KBM-7 (cell line): Measurements from ENCODE around the gene EPB41L2.
A peak's percentile ranks its signal among the peaks of the same experiment; 100 is the strongest.
"Not testable (repeated sequence)": the region's sequence is repeated elsewhere in the genome, so short reads cannot be mapped to it uniquely, and the experiment has no call there.

ENCODE experiments used
- DNase-seq: peaks from one replicate; pipeline ENCODE4 v3.0.0-alpha.2; 2015
- in situ Hi-C: fragments of 300-500 bp; cut with MboI; formaldehyde crosslinking; loops from 2 replicates; pipeline ENCODE4 v1.14.3; 2020; ENCODE audit warnings: low sequenced_read_pairs, low pct_unique_long_range_greater_than_20kb, mixed read lengths

Gene EPB41L2

DNA sequence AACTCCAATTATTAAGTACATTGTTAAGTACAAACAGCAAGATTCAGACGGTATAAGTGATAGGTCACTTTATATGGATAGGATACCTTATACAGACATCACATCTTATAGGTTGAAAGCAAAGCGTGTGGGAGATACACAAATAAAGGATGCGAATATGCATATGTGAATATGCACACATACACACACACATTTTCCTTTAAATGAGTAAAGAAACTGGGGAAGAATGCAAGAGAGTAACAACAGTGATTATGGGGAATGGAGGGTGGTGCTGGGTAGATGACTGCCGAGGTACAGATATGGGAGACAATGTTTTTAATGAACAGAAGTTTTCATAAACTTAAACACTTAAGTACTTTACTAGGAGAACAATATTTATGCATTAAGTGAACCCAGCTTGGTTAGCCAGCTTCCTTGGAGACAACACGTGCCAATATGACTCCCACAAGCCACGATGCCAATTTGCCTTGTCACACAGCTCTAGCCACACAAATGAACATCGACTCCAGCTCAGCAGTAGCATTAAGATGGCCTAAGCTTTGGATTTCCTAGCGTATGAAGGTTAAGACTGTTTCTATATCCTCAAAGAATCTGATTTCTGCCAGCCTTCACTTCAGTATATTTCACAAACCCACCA, 96.6 kb downstream of the EPB41L2 start:
- DNase-seq = no peak
- in situ Hi-C loops = no loop called here

DNA sequence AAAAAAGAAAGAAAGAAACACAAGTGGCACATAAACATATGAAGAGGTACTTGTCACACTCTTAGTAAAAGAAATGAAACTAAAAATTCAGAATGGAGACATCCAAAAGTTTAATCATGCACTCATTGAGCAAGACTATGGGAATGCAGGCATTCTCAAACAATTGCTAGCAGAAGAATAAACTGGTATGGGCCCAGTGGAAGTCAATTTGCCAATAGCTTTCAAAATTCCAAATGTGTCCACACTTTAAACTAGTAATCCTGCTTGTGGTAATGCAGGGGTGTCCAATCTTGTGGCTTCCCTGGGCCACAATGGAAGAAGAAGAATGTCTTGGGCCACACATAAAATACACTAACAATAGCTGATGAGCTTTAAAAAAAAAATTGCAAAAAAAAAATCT, 97.4 kb downstream of the EPB41L2 start:
- DNase-seq = no peak
- in situ Hi-C loops = no loop called here

DNA sequence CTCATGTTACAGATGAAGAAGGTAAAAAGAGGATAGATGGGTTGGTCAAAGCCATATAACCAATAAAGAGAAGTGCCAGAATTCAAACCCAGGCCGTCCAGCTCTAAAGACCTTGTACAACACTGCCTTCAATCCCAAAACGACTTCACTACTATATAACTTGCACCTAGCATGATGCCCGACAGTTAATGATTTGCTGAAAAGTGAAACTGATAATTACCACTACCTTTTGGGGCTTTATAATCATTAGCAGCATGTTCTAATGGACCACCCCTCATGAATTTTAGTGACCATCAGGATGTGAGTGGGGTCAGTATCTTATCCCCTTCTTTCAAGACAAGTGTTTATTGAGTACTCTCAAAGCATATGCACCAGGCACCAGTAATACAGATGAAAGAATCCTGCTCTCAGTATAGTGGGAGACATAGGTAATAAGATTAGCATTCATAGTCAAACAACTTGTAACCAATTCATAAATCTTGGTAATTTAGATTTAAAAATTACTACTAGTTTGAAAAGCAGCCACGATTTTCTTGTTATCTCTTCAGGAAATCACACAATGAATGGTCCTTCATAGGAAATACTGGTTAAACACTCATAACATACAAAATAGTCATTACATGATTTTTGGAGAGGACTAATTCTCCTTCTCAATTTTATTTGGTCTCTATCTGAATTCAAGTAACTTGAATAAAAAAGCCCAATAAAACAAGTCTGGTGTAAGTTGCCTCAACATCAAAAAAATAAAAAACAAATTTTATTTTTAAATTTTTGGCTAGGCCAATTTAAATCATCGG, 98.0 kb downstream of the EPB41L2 start:
- in situ Hi-C loops = no loop called here

DNA sequence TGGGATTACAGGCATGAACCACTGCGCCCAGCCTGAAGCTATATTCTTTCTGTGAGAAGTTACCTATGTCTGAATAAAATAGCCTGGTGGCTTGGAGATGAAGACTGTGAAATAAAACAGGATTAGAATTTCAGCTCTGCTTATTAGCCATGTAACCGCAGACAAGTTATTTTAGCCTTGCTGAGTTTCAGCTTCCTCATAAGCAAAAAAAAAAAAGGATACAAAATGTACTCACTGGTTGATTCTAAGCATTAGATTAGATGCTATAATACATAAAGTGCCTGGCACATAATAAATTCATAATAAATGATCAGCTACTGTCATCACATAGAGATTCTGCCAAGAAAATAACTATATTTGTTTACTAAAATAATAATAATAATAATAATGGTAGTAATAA, 98.8 kb downstream of the EPB41L2 start:
- in situ Hi-C loops = no loop called here
- no peak for DNase-seq

More for the DNA sequence above, 98.0 kb downstream of the EPB41L2 start:
- DNase-seq = no peak

DNA sequence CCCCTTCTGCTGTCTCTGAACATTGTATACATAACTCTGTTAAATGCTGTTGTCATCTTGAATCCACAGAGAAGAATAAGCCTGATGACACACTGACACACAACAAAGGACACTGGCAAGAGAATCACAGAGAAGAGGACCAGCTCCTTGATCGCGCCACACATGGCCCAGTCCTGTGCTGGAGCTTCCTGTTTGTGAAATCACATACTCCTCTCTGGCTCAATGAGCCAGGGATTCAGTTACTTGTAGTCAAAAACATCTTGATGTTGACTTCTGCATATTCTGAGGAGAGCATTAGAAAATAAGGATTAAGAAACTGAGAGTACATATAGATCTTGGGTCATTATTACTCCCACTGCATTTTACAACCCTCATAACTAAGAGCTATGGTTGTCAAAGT, 100.1 kb downstream of the EPB41L2 start:
- in situ Hi-C loops = no loop called here
- no peak for DNase-seq

DNA sequence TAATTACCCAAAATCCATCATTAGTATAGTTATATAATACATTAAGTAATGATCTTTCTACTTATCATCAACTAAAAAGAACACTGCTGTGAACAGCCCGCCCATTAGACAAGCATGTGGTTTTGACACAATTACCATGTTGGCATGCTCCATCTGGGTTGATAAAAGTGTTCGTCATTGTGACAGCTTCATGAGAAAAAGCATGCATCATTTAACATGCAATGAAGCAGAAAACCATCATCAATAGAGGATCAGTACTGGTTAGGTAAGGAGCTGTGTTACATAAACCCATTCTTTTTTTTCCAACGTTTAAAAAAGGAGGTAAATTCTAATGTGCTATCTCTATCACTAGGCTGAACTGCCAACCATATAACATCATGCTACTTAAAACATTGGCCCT, 101.9 kb downstream of the EPB41L2 start:
- DNase-seq = no peak
- in situ Hi-C loops = no loop called here

DNA sequence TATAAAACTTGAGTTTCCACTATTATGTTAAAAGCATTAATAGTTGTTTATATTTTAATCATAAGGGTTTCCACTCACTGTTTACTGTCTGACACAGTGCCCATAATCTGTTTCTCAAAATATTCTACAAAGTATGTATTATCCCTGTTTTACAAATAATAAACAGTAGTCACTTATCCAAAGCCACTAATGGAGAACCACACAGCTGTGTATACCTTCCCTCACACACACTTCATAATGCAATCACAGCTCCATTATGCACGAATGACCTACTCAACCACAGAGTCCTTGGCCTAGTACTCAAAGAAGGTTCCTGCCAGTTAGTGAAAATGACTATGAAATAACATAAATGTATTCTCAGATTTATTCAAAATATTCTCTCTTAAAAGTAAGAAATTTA, 103.1 kb downstream of the EPB41L2 start:
- in situ Hi-C loops = no loop called here

DNA sequence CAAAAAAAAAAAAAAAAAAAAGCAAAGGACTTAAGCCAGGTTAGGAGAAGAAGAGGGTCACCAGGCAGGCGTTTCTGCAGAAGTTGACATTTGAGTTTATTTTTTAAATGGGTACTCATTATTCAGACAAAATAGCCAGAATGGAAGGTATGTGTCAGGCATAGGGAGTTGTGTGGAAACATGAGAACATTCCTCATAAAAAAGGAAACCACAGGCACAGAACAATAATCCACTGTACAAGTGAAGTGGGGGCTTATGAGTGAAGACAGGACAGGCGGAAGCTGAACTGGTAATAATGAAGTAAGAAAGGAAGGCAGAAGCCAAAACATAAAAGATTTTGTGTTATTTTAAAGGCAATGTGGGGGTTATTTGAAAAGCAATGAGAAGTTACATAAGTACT, 104.6 kb downstream of the EPB41L2 start:
- no peak for DNase-seq
- in situ Hi-C loops = no loop called here

More for the DNA sequence above, 103.1 kb downstream of the EPB41L2 start:
- no peak for DNase-seq

DNA sequence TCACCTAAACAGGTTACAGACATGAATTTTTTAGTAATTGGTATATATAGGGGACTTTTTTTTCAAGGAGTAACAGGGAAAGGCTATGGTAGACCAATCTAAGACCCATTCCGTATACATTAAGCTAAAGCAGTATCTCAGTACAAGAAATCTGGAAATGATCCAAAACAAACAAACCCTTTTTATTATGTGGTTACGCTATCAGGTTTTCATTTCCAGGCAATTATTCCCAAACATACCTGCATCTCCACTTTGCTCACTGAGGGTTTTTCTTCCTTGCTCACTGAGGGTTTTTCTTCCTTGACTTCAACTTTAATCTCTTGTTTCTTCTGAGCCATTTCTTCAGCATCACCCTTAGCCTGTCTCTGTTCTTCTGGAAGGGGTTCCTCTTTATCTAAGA, 107.3 kb downstream of the EPB41L2 start:
- in situ Hi-C loops = no loop called here
- DNase-seq = no peak

DNA sequence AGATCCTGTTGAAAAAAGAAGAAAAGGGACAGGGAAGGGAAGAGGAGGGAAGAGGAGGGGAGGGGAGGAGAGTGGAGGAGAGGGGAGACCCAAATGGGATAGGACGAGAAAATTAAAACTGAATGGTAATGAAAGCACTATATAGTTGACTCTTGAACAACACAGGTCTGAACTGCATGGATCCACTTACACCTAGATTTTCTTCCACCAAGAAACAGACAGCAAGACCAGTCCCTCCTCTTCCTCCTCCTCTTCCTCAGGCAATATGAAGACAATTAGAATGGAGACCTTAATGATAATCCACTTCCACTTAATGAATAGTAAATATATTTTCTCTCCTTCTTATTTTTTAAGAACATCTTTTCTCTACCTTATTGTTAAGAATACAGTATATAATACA, 113.5 kb downstream of the EPB41L2 start:
- in situ Hi-C loops = no loop called here
- DNase-seq = no peak

DNA sequence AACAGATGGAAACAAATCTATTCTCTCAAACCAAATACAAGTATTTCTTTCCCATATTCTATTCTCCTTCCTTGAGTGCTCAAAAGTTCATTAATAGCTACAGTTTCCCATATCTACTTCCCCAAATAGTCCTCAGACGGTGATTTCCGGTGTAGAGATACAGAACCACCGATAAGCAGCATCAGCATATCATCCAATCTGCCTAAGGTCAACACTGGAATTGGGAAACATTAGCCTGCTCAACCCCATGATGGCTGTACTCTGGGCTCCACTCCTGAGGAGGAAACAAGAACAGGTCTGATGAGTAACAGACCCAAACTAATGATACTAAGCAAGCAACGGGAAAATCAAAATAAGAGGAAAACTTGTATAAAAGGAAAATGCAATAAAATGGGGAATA, 115.6 kb downstream of the EPB41L2 start:
- peak; percentile 48 for DNase-seq
- in situ Hi-C loops = no loop called here

DNA sequence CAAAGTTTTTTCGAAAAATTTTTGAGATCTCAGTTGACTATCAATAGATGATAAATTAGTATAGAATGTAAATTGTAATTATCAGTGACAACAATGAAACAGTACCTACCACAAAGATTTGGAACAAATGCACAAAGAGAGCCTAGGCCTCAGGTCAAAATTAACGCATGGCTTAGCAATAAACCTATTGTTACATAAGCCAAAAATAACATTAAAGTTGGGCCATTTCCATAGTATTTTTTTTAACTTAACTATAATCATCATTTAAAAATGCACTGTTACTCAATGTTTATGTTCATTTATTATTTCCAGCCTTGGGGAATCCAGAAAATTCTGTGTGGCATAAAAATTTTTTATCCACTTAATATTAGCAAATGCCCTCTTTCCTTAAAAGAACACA, 117.0 kb downstream of the EPB41L2 start:
- in situ Hi-C loops = no loop called here
- DNase-seq = no peak

DNA sequence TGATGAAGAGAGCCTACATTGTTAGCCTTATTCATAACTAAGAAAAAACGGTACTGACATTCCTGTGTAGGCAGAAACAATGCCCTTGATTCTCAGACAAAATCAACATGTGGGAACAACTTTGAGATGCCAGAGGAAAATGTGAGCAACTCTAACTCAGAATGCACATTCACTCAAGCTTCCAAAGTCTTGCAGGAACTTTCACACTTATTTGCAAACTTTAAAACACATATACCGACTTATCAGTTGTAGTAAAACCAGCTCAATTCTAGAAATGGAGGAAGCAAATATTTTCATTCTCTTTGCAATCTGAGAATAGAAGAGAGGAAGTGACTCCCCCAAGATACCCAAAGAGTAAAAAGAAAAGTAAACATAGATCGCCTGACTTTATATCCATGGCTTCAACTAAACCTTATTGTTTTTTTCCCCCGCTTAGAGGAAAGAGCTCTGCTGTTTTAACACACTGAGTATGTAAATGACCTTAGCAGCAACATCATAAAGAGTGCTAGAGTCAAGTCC, 117.6 kb downstream of the EPB41L2 start:
- in situ Hi-C loops = no loop called here
- peak; percentile 55 for DNase-seq

DNA sequence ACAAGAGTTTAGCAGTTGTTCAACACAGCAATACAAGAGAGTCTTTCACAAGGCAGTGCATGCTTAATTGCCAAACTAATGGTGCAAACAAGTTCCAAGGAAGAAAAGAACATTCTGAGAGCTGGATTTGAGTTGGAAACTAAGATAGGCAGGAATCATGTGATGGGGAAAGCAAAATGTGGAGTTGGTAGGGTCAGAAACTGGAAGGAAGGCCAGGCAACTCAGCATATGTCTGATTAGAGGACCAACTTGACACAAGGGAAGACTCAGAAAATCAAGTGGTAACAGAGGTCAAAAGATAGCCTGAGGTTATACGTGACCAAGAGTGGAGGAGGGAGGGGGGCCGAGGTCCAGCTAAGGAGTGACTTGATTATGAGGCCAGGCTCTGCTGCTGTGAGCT, 118.6 kb downstream of the EPB41L2 start:
- in situ Hi-C loops = no loop called here
- DNase-seq = no peak

DNA sequence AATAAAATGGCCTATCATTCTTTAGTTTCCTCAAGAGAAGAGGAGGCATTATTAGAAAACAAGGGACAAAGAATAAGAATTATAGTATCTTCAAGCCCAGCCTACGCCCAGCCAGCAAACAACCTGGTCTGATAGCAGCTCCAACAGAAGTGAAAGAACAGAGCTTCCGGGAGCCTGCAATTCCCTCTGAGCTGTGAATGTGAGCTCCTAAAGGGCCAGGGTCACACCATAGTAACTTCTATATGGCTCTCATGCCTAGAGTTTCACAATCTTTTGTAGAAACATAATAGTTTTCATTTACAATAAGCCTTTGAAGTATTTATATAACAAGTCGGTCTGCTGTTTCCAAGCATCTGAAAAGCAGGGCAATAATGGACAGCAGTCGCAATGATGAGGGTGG, 119.3 kb downstream of the EPB41L2 start:
- no peak for DNase-seq
- in situ Hi-C loops = no loop called here

DNA sequence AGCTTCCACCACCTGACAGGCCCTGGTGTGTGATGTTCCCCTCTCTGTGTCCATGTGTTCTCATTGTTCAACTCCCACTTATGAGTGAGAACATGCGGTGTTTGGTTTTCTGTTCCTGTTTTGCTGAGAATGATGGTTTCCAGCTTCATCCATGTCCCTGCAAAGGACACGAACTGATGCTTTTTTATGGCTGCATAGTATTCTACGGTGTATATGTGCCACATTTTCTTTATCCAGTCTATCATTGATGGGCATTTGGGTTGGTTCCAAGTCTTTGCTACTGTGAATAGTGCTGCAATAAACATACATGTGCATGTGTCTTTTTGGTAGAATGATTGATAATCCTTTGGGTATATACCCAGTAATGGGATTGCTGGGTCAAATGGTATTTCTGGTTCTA, 120.3 kb downstream of the EPB41L2 start:
- DNase-seq, in situ Hi-C loops: not testable (repeated sequence)

DNA sequence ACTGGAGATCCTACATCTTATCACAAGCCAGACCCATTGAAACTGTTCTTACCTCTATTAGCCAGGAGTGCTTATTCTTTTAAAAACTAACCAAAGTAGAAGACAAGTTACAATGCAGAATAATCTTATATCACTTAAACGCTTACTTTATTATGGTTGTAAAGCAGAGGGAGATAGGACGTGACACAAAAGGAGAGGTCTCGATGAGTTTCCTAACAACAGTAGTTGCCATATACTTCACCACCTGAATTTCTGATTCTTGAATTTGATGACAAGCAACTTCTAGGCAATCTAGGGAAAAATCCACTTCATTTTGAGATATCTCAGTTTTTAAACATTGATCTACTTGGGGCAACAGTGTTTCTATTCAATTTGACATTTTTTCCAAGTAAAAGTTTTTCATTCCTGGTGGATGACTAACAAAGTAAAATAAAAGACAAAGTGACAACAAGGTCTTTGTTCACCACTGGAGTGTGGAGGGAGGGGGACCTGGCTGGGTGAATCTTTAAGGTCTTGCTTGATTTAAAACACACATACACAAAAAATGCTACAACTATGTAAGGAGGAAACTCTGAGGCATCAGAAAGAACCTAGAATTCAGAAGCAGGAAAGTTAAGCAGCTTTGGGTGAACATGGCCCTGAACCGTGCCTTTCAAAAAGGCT, 125.0 kb downstream of the EPB41L2 start:
- in situ Hi-C loops = no loop called here
- DNase-seq = no peak

DNA sequence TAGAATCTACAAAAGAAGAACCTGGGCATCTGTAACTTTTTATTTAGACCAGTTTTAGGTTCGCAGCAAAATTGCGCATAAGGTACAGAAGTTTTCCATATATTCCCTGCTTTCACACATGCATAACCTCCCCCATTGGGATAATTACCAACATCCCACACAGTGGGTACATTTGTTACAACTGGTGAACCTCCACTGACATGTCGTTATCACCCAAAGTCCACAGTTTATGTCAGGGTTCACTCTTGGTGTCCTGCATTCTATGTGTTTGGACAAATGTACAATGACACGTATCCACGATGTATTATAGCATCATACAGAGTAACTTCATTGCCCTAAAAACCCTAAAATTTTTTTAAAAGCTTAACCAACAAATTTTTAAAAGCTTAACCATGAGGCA, 126.1 kb downstream of the EPB41L2 start:
- no peak for DNase-seq
- in situ Hi-C loops = no loop called here

DNA sequence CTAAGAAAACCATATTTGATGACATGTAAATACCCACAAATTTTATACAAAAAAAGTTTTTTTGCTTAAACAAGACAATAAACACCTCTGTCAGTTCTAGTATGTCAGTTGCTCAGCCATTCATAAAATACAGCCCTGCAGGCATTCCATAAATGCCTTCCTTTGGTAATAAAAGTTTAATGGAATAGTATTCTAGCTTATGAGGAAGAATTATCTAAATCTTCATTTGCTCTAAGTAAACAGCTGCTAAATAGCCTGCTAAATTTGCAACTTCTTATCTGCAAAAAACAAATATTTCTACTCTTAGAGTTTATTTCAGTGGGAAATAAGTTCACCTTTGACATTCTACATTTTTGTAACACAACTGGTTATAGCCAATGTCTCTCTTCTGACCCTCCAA, 127.1 kb downstream of the EPB41L2 start:
- DNase-seq = no peak
- in situ Hi-C loops = no loop called here

DNA sequence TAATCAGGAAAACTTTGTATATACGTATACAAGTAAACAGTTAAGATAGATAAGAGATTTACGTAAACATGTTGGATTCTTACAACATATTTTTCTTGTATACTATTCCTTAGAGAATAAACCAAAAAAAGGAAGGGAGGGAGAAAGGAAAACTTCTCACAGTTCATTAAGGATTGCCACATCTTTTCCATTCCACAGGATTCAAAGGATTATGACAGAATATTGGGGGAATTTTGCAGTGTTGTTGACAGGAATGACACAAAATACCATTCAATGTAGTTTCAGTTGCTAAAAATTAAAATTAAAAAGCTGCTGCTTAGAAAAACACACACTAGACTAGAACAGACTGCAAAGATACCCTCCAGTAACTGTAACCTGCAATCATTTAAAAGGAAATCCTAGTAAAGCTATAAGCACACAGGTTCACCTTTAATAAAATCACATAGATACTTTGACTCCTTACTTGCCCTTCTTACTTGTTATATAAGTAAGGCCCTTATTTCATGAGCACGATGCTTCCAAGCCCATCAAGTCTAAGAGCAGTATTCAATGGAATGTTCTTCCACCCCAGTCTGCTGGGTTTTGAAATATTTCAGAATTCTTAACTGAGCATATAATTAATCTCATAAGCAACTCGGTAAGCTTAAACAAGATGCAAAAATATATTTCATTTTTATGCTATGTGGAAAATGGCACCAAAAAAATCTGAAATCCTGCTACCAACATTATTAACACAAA, 128.0 kb downstream of the EPB41L2 start:
- in situ Hi-C loops = no loop called here
- DNase-seq = no peak
